Psoas muscle (tissue), 8 donors: ENCODE results near the gene FZD1. TPM values are rescaled to one million over a fixed set of nuclear protein-coding genes. Genes with fewer than 3 reads are reported as not detected.

Source experiments
- ATAC-seq, 4 donors: fragments of 200-7000 bp; cut with Tn5 transposase; one replicate each; pipeline ENCODE4 v1.9.1; 2020; ENCODE audit warnings: moderate library complexity in 3 of 4, mild to moderate bottlenecking in 2 of 4
- DNase-seq, 2 donors: peaks; one replicate each; pipeline ENCODE4 v3.0.0-alpha.2; 2020
- H3K27ac ChIP-seq: fragments of 200-600 bp; one replicate; pipeline ENCODE4 v1.8.0; 2022
- H3K27me3 ChIP-seq, 3 donors: fragments of 200-600 bp in 1 of 3; one replicate each; pipeline versions ENCODE4 v1.6.1 to v1.8.0; 2013 to 2022; ENCODE audit warnings: low read length in 2 of 3, mild to moderate bottlenecking in 2 of 3, moderate library complexity in 1 of 3; ENCODE audit not compliant: insufficient read depth in 3 of 3
- H3K36me3 ChIP-seq, 2 donors: fragments of 200-600 bp in 1 of 2; one replicate each; pipeline versions ENCODE4 v1.6.1 to v1.8.0; 2013 to 2022; ENCODE audit warnings: low read depth in 1 of 2, mild to moderate bottlenecking in 1 of 2, moderate library complexity in 1 of 2; ENCODE audit not compliant: insufficient read depth in 1 of 2
- H3K4me1 ChIP-seq: fragments of 200-600 bp; one replicate; pipeline ENCODE4 v1.8.0; 2022
- H3K4me3 ChIP-seq: fragments of 200-600 bp; one replicate; pipeline ENCODE4 v1.8.0; 2022; ENCODE audit warnings: mild to moderate bottlenecking
- H3K9me3 ChIP-seq: fragments of 200-600 bp; one replicate; pipeline ENCODE4 v1.8.0; 2022
- WGBS, 3 donors: extraction: QIAGEN DNeasy Blood & Tissue Kit; methylation state at CpG; one replicate each; pipeline versions ENCODE4 v1.1.6 to v1.1.7; 2013; 5-methylcytosine and 5-hydroxymethylcytosine counted together
- intact Hi-C, 2 donors: fragments of 100-400 bp; cut with DNase I; formaldehyde crosslinking; loops; one replicate each; pipeline versions ENCODE4 v1.11.0 to v1.14.2; 2022
- polyA plus RNA-seq, 3 donors: library from polyadenylated mRNA; stranded (reverse); fragments of 200-250 nt; gene quantifications; one replicate each; pipeline ENCODE4 v1.2.3, GENCODE V29; 2013
- total RNA-seq, 4 donors: library from RNA; stranded (reverse); fragmentation: NEBNext Ultra II Directional in 2 of 4; extraction: Animal tissue kit (Norgen Biotek cat#: 25700) in 2 of 4; gene quantifications; one replicate each; pipeline versions ENCODE4 v1.2.1 to v1.2.4, GENCODE V29; 2021 to 2023
- TF ChIP-seq, protein P1 (sequence below): fragments of 200-600 bp; IDR thresholded peaks from one replicate; pipeline ENCODE4 v1.8.0; 2022; ENCODE audit warnings: antibody characterized with exemption
- donor health status: healthy with polysubstance abuse.
- donor health status: DM: no; HTN: no; CAD: no; lungs with moderate emphysema.
- donor health status: Bipolar disorder and iron deficiency.
- donor health status: healthy.
- donor health status: DM: yes; HTN: yes; CAD: no.
- donor health status: DM: no; HTN: no; CAD: no.
- donor health status: DM: no; HTN: no; CAD: no.
- donor health status: DM: yes; HTN: yes; CAD: no.

FZD1 gene
- total and polyA plus RNA-seq, 7 donors: 0.90 to 2.5 (median 1.9) TPM

DNA sequence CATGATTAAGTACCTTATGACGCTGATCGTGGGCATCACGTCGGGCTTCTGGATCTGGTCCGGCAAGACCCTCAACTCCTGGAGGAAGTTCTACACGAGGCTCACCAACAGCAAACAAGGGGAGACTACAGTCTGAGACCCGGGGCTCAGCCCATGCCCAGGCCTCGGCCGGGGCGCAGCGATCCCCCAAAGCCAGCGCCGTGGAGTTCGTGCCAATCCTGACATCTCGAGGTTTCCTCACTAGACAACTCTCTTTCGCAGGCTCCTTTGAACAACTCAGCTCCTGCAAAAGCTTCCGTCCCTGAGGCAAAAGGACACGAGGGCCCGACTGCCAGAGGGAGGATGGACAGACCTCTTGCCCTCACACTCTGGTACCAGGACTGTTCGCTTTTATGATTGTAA is 2.5 kb downstream of the FZD1 start:
- WGBS, 3 donors: 68 to 82% (median 75%) methylated on average over 20 of the region's 20 CpGs
- intact Hi-C loops: loop anchor here in 1 of 2 donors (10.0 kb wide), 1 partner anchor 182 kb away; no protein-coding TSS in a partner anchor
- Histone ChIP-seq H3K9me3 (no peaks in the 10 kb centered on the region), H3K4me3 (peak overlapping the region; percentile 71), H3K27ac (no peak overlapping the region), H3K36me3 (no peaks in the 10 kb centered on the region), H3K4me1 (peaks cover 23% of the 10 kb centered on the region), H3K27me3 (no peaks in the 10 kb centered on the region)
- DNase-seq (no peak), ATAC-seq (no peak)
- TF ChIP-seq, protein P1, sequence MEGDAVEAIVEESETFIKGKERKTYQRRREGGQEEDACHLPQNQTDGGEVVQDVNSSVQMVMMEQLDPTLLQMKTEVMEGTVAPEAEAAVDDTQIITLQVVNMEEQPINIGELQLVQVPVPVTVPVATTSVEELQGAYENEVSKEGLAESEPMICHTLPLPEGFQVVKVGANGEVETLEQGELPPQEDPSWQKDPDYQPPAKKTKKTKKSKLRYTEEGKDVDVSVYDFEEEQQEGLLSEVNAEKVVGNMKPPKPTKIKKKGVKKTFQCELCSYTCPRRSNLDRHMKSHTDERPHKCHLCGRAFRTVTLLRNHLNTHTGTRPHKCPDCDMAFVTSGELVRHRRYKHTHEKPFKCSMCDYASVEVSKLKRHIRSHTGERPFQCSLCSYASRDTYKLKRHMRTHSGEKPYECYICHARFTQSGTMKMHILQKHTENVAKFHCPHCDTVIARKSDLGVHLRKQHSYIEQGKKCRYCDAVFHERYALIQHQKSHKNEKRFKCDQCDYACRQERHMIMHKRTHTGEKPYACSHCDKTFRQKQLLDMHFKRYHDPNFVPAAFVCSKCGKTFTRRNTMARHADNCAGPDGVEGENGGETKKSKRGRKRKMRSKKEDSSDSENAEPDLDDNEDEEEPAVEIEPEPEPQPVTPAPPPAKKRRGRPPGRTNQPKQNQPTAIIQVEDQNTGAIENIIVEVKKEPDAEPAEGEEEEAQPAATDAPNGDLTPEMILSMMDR: no peak

DNA sequence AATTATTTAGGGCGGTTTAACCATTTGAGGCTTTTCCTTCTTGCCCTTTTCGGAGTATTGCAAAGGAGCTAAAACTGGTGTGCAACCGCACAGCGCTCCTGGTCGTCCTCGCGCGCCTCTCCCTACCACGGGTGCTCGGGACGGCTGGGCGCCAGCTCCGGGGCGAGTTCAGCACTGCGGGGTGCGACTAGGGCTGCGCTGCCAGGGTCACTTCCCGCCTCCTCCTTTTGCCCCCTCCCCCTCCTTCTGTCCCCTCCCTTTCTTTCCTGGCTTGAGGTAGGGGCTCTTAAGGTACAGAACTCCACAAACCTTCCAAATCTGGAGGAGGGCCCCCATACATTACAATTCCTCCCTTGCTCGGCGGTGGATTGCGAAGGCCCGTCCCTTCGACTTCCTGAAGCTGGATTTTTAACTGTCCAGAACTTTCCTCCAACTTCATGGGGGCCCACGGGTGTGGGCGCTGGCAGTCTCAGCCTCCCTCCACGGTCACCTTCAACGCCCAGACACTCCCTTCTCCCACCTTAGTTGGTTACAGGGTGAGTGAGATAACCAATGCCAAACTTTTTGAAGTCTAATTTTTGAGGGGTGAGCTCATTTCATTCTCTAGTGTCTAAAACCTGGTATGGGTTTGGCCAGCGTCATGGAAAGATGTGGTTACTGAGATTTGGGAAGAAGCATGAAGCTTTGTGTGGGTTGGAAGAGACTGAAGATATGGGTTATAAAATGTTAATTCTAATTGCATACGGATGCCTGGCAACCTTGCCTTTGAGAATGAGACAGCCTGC is 3.1 kb downstream of the FZD1 start:
- Histone ChIP-seq H3K4me3 (peak overlapping the region; percentile 71), H3K27me3 (no peaks in the 10 kb centered on the region), H3K36me3 (no peaks in the 10 kb centered on the region), H3K27ac (no peak overlapping the region), H3K4me1 (peaks cover 23% of the 10 kb centered on the region), H3K9me3 (no peaks in the 10 kb centered on the region)
- DNase-seq: no peak
- intact Hi-C loops: loop anchor here in 1 of 2 donors (10.0 kb wide), 1 partner anchor 183 kb away; no protein-coding TSS in a partner anchor
- TF ChIP-seq, protein P1: no peak
- no peak for ATAC-seq
- 80 to 89% (median 88%) methylated on average over 29 of the region's 29 CpGs for WGBS, 3 donors

DNA sequence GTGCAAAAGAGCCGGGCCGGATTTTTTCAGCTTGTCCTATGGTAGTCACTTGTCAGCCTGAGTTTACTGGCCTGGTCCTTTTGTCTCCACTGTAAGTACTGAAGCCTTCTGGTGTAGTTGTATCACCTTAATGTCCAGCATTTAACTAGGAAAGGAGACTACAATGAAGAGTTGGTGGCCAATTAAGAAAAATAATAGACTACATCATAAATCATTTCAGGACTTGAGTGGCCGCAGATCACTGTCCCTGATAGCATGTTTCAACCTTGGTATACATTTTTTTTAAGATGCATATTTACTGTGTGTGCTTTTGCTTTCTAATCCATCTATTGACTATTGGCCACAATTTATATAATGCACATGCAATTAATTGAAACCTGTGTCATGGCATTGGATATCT is 6.1 kb downstream of the FZD1 start:
- Histone ChIP-seq H3K4me3 (no peak overlapping the region), H3K9me3 (no peaks in the 10 kb centered on the region), H3K27me3 (no peaks in the 10 kb centered on the region), H3K36me3 (no peaks in the 10 kb centered on the region), H3K4me1 (peaks cover 23% of the 10 kb centered on the region), H3K27ac (no peak overlapping the region)
- intact Hi-C loops: no loop called here
- WGBS, 3 donors: 71 to 87% (median 77%) methylated on average over 3 of the region's 3 CpGs
- DNase-seq (no peak), ATAC-seq (no peak)
- TF ChIP-seq, protein P1: no peak

DNA sequence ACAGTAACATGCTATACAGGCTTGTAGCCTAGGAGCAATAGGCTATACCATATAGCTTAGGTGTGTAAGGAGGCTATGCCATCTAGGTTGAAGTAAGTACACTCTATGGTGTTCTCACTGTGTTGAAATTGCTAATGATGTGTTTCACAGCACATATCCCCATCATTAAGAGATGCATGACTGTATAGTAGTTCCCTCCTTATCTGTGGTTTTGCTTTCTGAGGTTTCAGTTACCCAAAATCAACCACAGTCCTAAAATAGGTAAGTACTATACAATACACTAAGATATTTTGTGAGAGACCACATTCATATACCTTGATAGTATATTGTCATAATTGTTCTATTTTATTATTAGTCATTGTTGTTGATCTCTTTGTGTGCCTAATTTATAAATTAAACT is 12.7 kb downstream of the FZD1 start:
- Histone ChIP-seq H3K27ac (no peak overlapping the region), H3K9me3 (no peaks in the 10 kb centered on the region), H3K4me3 (no peak overlapping the region), H3K4me1 (no peaks in the 10 kb centered on the region), H3K36me3 (no peaks in the 10 kb centered on the region), H3K27me3 (no peaks in the 10 kb centered on the region)
- ATAC-seq: no peak
- DNase-seq: no peak
- intact Hi-C loops: no loop called here
- TF ChIP-seq, protein P1: no peak
